ENCODE results near the gene NXPE3.

NXPE3 gene

DNA sequence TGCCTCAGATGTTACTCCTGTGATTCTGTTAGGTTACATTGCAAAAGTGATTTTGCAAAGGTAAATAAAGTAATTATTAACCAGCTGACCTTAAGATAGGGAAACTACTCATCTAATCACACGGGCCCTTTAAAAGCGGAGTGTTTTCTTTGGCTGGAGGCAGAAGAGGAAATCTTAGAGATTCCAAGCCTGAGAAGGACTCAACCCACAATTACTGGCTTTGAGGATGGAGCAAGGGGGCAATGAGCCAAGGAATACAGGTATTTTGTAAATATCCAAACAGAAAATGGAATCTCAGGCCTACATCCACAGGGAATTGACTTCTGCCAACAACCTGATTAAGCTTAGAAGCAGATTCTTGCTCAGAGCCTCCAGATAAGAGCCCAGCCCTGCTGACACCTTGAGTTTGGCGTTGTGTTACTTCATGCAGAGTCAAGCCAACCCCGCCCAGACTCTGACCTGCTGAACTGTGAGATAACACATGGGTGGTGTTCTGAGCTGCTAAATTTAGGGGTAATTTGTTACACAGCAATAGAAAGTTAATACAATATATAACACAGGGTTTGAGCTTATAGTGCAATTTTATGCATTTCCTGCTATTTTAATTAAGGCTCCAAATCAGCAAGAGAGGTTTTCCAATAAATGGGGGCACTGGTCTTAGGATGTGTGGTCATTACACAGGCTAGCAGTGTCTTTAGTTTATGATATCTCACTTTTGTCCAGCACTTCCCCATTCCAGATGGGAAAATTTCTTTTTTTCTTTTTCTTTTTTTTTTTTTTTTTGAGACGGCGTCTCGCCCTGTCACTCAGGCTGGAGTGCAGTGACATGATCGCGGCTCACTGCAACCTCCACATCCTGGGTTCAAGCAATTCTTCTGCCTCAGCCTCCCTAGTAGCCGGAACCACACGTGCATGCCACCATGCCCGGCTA, 89.8 kb downstream of the NXPE3 start:
- in situ Hi-C loops (cut with MboI; ENCODE audit: low sequenced_read_pairs) = no loop called here

DNA sequence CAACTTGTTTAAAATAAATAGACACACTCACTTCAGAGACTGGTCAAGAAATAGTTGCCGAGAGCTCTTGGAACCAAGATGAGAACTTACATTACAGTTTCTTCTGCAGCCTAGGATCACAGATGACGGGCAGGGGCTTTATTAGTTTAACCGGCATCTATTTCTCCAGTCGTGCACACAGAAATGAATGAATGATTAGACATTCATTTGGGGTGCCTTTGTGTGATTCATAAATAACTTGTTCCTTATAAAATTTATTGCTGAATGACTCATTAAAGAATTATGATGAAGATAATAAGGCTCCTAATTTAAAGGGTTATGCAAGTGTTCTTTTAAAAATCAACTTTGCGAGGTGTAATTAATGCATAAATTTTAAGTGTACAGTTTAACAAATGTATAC, 91.1 kb downstream of the NXPE3 start:
- in situ Hi-C loops (cut with MboI; ENCODE audit: low sequenced_read_pairs) = no loop called here

- in situ Hi-C loops (cut with MboI; ENCODE audit: low sequenced_read_pairs) = no loop called here
Observed at GRCh38 chr3:101873619-101874018, 94.6 kb downstream of the NXPE3 start.

DNA sequence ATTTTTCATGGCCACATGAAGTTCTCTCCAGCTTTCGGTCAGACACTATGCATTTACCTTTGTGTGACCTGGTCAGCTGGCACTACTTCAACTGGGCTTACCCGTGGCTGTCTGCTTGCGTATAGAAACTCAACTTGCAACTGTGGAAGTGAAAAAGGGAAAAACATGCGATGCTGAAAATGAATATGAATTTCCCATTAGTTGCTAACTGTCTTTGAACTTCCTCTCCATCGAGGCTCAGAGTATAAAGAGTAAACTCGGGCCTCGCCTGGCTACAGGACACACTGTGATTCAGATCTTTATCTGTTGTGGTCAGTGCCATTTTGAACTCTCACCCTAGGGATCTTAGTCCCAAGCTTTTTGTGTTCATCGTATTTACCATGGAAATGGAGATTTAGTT, 97.1 kb downstream of the NXPE3 start:
- in situ Hi-C loops (cut with MboI; ENCODE audit: low sequenced_read_pairs) = no loop called here
